Glutamatergic neuron (in vitro differentiated cells): ENCODE measurements around the gene RBM15. TPM values are rescaled to one million over a fixed set of nuclear protein-coding genes. Genes with fewer than 3 reads are reported as not detected.
A peak's percentile ranks its signal among the peaks of the same experiment; 100 is the strongest.

Experiments used
- DNase-seq: peaks from one replicate; pipeline ENCODE4 v3.0.0; 2022
- H3K27ac Mint-ChIP-seq: one replicate; pipeline ENCODE4 v1.8.0; 2020; ENCODE audit warnings: mild to moderate bottlenecking, mixed read lengths, inconsistent platforms; ENCODE audit not compliant: unreplicated experiment
- H3K27me3 Mint-ChIP-seq: one replicate; pipeline ENCODE4 v1.8.0; 2020; ENCODE audit warnings: mild to moderate bottlenecking, moderate library complexity, mixed read lengths, inconsistent platforms; ENCODE audit not compliant: unreplicated experiment
- H3K36me3 Mint-ChIP-seq: one replicate; pipeline ENCODE4 v1.8.0; 2020; ENCODE audit warnings: mild to moderate bottlenecking, mixed read lengths, inconsistent platforms; ENCODE audit not compliant: unreplicated experiment
- H3K4me1 Mint-ChIP-seq: one replicate; pipeline ENCODE4 v1.8.0; 2020; ENCODE audit warnings: mild to moderate bottlenecking, low read depth, mixed read lengths, inconsistent platforms; ENCODE audit not compliant: unreplicated experiment
- H3K4me3 Mint-ChIP-seq: one replicate; pipeline ENCODE4 v1.8.0; 2020; ENCODE audit warnings: mild to moderate bottlenecking, mixed read lengths, inconsistent platforms; ENCODE audit not compliant: unreplicated experiment
- H3K9me3 Mint-ChIP-seq: one replicate; pipeline ENCODE4 v1.8.0; 2020; ENCODE audit warnings: mild to moderate bottlenecking, moderate library complexity, mixed read lengths, inconsistent platforms; ENCODE audit not compliant: unreplicated experiment
- total RNA-seq: library from RNA; stranded (reverse); fragmentation: NEBNext Ultra II Directional; extraction: Animal tissue kit (Norgen Biotek cat#: 25700); gene quantifications from one replicate; pipeline ENCODE4 v1.2.1, GENCODE V29; 2021; ENCODE audit not compliant: unreplicated experiment
- TF ChIP-seq, protein P1 (sequence below): fragments of 200-600 bp; sonication (generic); IDR thresholded peaks from one replicate; pipeline ENCODE4 v1.5.0; 2021; ENCODE audit not compliant: partially characterized antibody, unreplicated experiment

RBM15 gene
- total RNA-seq, 1 donor from 2014 or later = 27.3 TPM

DNA sequence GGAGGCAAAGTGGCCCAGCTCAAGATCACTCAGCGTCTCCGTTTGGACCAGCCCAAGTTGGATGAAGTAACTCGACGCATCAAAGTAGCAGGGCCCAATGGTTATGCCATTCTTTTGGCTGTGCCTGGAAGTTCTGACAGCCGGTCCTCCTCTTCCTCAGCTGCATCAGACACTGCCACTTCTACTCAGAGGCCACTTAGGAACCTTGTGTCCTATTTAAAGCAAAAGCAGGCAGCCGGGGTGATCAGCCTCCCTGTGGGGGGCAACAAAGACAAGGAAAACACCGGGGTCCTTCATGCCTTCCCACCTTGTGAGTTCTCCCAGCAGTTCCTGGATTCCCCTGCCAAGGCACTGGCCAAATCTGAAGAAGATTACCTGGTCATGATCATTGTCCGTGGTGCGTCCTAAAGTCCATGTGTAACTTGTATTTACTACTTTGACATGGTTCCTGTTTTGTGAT lies 2.7 kb downstream of the RBM15 start:
- TF ChIP-seq, protein P1, sequence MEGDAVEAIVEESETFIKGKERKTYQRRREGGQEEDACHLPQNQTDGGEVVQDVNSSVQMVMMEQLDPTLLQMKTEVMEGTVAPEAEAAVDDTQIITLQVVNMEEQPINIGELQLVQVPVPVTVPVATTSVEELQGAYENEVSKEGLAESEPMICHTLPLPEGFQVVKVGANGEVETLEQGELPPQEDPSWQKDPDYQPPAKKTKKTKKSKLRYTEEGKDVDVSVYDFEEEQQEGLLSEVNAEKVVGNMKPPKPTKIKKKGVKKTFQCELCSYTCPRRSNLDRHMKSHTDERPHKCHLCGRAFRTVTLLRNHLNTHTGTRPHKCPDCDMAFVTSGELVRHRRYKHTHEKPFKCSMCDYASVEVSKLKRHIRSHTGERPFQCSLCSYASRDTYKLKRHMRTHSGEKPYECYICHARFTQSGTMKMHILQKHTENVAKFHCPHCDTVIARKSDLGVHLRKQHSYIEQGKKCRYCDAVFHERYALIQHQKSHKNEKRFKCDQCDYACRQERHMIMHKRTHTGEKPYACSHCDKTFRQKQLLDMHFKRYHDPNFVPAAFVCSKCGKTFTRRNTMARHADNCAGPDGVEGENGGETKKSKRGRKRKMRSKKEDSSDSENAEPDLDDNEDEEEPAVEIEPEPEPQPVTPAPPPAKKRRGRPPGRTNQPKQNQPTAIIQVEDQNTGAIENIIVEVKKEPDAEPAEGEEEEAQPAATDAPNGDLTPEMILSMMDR = no peak
- peaks cover 4% of the 10 kb centered on the region for H3K9me3 Mint-ChIP-seq
- DNase-seq = no peak
- peak overlapping the region; percentile 38 for H3K4me3 Mint-ChIP-seq
- H3K27me3 Mint-ChIP-seq = peaks cover 4% of the 10 kb centered on the region
- H3K36me3 Mint-ChIP-seq = no peaks in the 10 kb centered on the region
- H3K27ac Mint-ChIP-seq = no peak overlapping the region
- peaks cover 33% of the 10 kb centered on the region for H3K4me1 Mint-ChIP-seq

DNA sequence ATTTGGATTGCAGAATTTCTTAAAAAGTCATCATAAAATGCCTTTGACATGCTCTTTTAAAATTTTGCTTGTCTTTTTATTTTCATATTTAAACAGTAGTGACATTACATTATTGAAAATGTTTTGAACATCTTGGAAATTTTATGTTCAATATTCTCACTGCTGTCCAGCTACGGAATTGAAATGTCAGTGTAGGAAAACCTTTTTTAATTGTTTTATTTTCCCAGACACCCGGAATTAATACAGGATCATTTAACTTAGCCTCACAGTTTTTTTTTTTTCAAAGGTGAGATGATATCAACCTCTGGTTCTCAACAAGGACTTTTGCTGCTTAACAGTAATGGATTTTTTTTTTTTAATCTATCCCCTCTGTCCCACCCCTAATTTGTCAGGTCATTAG lies 4.1 kb downstream of the RBM15 start:
- no peaks in the 10 kb centered on the region for H3K9me3 Mint-ChIP-seq
- peaks cover 43% of the 10 kb centered on the region for H3K4me1 Mint-ChIP-seq
- no peaks in the 10 kb centered on the region for H3K36me3 Mint-ChIP-seq

DNA sequence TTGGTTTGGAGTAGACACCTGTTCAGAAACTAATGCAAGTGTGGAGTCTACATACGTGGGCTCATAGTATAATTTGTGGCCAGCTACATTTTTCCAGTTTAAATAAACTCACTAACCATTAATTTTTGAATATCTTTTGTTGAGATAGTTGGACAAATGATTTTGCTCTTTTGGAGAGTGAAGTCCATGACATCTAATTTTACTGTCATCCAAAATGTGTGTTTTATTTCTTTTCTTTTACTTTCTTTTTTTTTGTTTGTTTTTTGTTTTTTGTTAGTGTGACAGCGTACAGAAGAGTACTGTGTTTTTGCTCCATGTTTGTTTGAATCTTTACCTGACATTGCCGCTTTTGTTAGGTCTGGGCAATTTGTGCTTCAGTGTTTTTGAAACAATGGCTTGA lies 5.0 kb downstream of the RBM15 start:
- peaks cover 44% of the 10 kb centered on the region for H3K4me1 Mint-ChIP-seq
- TF ChIP-seq, protein P1 = no peak
- H3K27me3 Mint-ChIP-seq = no peaks in the 10 kb centered on the region
- peak overlapping the region; percentile 38 for H3K4me3 Mint-ChIP-seq
- no peak overlapping the region for H3K27ac Mint-ChIP-seq
- no peak for DNase-seq
- no peaks in the 10 kb centered on the region for H3K36me3 Mint-ChIP-seq
- H3K9me3 Mint-ChIP-seq = no peaks in the 10 kb centered on the region

More for the DNA sequence above, 4.1 kb downstream of the RBM15 start:
- H3K27ac Mint-ChIP-seq = no peak overlapping the region
- peak overlapping the region; percentile 34 for H3K4me3 Mint-ChIP-seq
- TF ChIP-seq, protein P1 = no peak
- DNase-seq = no peak
- no peaks in the 10 kb centered on the region for H3K27me3 Mint-ChIP-seq

DNA sequence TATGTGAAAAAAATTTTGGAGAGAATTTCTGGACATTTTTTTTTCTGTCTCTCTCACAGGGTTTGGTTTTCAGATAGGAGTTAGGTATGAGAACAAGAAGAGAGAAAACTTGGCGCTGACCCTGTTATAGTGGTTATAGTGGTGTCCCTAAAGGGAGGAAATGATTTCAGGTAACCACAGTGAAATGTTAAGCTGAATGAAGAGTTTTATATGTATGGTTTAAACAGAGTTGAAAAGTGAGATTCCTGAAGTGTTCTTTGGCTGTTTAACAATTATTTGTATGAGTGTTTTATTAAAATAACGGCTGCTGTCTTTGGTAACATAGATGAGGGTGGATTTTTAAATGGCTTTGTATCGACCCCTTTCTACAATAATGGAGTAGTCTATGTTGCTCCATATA lies 6.3 kb downstream of the RBM15 start:
- H3K27ac Mint-ChIP-seq = no peak overlapping the region
- DNase-seq = no peak
- H3K9me3 Mint-ChIP-seq = no peaks in the 10 kb centered on the region
- H3K36me3 Mint-ChIP-seq = no peaks in the 10 kb centered on the region
- TF ChIP-seq, protein P1 = no peak
- H3K4me3 Mint-ChIP-seq = no peak overlapping the region
- H3K27me3 Mint-ChIP-seq = no peaks in the 10 kb centered on the region
- H3K4me1 Mint-ChIP-seq = peaks cover 42% of the 10 kb centered on the region

DNA sequence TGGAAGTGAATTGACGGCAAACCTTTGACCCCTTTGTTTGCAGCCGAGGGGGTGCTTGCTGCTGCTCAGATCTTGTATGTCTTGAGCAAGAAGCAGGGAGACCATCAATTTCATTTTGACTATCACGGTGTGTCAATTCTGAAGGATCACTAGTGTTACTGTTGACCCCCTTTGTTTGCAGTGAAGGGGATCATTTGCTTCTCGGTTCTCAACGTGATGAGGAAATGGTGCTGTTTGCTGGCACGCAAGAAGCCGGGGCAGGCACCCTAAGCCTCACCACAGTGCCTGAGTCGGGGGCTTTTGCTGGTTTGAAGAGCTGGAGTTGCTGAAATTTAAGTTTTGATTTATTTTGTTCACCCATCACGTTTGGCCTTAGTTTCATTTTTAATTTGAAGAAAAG lies 7.5 kb downstream of the RBM15 start:
- Mint-ChIP-seq H3K9me3 (no peaks in the 10 kb centered on the region), H3K27me3 (no peaks in the 10 kb centered on the region), H3K27ac (peak overlapping the region; percentile 62), H3K4me1 (peaks cover 36% of the 10 kb centered on the region), H3K36me3 (no peaks in the 10 kb centered on the region), H3K4me3 (no peak overlapping the region)
- DNase-seq = no peak
- TF ChIP-seq, protein P1 = no peak
